HG02759 (cell line): ENCODE measurements around the gene ATP1B1.
"Not testable (repeated sequence)": the region's sequence is repeated elsewhere in the genome, so short reads cannot be mapped to it uniquely, and the experiment has no call there.

Source experiments
- ATAC-seq: cut with Tn5 transposase; IDR thresholded peaks from one replicate; pipeline ENCODE4 v1.9.1; 2021; ENCODE audit warnings: mild to moderate bottlenecking, moderate library complexity; ENCODE audit not compliant: unreplicated experiment

Gene ATP1B1

DNA sequence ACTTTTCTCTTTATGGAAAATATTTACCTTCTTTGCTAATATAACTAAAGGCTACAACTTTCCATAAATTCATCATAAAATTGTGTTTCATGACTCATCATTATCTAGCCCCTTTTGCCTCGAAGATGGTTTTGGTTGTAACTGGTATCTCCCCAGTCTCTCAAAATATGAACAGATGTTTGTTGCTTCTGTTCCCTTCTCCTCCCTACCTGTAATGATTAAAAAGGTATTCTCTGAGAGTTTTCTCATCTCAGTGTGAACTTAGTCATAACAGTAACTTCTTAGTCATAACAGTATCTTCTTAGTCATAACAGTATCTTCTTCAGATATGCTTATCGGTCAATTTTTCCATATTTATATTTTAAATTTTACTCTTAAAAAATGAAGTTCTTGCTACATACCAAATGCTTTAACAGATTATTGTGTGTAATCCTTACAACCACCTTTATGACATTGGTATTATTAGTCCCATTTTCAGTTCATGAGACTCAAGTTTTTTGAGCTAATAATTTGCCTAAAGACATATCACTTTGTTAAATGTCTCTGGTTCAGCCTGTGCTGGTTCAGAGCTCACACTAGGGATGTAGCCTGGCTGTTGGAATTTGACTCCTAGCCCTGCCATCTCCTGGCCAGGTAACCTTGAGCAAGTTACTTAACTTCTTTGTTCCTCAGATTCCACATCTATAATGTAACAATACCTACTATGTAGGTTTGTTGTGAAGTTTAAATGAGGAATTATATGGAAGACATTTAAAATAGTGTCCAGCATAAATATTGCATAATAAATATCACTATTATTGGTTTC, 32.6 kb downstream of the ATP1B1 start:
- ATAC-seq, result peak; percentile 87

DNA sequence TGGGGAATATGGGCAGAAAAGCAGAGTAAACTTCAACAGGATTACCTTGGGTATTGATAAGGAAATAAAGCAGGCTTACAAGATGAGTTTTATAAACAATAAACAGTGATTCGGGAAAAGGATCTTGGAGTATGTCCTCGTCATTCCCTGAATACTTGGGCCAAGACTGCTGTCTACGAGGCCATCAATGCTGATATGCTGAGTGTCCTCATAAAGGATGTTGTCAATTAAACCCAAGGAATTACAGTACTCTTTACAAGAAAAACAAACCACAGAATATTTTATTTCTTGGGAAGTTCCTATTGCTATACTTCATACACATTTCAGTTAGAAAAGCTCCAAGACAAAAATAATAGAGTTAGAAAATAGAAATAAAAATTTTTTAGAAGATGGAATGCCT, 34.9 kb downstream of the ATP1B1 start:
- ATAC-seq, result no peak

DNA sequence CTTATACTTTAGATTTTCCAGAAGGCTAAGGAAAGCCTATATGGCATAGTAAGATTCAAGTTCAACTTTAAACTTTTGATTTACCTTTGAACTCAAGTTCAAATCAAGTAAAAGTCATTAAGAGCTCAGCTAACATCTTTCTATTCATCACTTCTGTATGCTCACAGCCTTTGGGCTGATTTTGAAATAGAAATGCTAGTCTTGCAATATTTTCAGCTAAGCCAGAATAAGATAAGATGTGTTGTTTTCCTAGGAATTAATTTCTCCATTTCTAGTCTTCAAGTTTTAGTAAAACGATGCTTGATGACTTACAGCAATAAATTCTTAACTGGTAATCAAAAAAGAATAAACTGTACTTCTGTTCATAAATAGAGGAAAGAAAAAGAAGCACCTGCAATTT, 35.6 kb downstream of the ATP1B1 start:
- ATAC-seq, result no peak

DNA sequence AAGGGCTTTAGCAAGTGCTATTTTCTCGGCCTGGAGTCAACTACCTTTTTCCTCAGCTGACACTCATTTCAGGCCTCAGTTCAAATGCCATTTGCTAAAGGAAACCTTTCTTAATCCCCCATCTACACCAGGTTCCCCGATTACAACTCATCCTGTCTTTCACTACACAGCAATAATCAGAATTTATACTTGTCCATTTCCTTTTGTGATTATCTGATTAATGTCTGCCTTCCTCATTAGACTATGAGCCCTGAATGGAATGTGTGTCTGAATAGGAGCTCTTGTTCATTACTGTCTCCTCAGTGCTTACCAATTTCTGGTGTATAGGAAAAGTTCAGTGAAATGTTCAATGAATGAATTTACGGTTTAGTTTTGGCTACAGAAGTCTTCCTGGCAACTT, 36.9 kb downstream of the ATP1B1 start:
- no peak for ATAC-seq

DNA sequence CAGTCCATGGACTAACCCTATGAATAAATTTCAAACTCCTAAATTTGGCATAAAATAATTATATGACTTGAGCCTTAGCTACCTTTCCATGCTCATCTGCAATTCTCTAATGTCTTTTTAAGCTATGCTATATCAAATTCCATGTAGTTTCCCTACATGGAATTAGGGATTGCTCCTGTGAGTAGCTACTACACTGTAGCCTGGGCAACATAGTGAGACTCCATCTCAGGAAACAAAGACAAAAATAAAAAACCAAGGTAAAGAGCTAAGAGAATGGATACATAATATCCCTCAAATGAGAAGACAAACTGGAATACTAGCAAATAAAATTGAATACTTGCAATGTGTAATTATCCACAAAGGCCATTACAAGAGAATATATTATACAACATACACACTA, 37.5 kb downstream of the ATP1B1 start:
- no peak for ATAC-seq

GRCh38 chr1:169144941-169145626, 38.6 kb downstream of the ATP1B1 start:
- ATAC-seq, result no peak

DNA sequence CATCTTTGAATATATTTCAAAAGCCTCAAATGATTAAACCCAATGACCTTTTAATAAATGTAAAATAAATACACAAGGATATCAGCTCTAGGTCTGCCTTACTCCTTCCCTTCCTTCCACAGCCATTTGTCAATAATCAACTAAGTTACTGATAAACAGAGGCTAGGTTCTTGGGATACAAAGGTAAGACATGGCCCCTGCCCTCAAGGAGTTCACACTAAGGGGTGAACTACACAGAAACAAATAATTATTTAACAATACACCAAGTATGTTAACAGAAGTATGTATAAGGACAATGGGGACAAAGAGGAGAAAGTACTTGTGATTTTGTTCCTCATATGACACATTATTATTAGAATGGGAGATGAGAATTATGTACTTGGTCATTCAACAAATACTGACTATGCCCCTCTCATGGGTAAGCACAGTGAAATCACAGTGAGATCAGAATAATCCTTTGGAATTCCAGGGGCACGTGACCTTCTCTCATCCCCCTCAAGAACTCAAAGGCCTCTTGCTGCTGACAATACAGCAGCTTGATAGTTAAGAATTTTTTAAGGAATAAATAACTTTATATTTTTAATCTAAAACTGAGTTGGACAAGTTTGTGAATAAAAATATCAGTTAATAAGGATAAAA, 40.2 kb downstream of the ATP1B1 start:
- ATAC-seq, result no peak

- ATAC-seq, result peak; percentile 60
Measured at GRCh38 chr1:169148472-169149252, 42.2 kb downstream of the ATP1B1 start.

GRCh38 chr1:169149555-169150286, 43.2 kb downstream of the ATP1B1 start:
- no peak for ATAC-seq

- no peak for ATAC-seq
Measured at GRCh38 chr1:169150641-169151337, 44.3 kb downstream of the ATP1B1 start.

- ATAC-seq, result no peak
Measured at GRCh38 chr1:169151338-169151837, 44.9 kb downstream of the ATP1B1 start.

- ATAC-seq, result no peak
Measured at GRCh38 chr1:169155675-169156074, 49.2 kb downstream of the ATP1B1 start.

DNA sequence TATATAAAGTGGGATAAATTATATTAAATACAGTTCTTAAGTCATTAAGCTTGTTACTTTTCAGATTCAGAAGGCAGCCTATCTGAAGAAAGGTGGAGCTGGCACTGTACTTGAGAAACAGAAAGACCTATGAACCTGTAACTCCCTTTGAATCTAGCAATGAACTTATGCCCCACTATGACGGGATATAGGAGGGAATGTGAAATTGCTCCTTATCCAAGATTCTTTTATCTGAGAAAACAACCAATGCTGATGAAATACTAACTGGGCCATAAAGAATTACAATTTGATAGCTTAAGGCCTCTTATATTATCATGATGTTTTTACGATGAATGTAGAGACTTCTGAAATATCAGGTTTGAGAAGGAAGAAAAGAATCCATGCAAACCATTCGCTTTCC, 50.1 kb downstream of the ATP1B1 start:
- no peak for ATAC-seq

GRCh38 chr1:169160845-169161495, 54.5 kb downstream of the ATP1B1 start:
- ATAC-seq, result no peak

GRCh38 chr1:169161496-169162194, 55.2 kb downstream of the ATP1B1 start:
- peak; percentile 75 for ATAC-seq

DNA sequence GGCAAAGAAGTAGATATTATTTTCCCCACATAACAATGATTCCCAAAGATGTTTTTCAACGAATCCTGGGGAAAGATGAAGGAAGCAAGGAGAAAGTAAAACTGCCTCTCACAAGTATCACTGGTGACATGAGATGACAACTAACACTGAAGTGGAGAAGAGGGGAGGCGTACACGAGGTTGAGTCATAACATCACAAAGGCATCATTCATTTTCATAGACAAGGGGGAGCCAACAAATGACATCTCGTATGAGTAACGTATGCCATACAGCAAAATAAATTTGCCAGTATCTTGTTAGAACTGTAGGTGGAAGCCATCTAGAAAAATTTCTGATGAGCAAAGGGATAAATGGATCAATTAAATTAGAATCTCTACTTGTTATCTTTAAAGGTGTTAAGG, 56.6 kb downstream of the ATP1B1 start:
- ATAC-seq, result no peak

- no peak for ATAC-seq
Measured at GRCh38 chr1:169175461-169175860, 69.0 kb downstream of the ATP1B1 start.

- not testable (repeated sequence) for ATAC-seq
Measured at GRCh38 chr1:169179431-169179830, 72.9 kb downstream of the ATP1B1 start.

- no peak for ATAC-seq
Measured at GRCh38 chr1:169180174-169180573, 73.7 kb downstream of the ATP1B1 start.
